GM23338 (cell line): ENCODE results near the gene AP3M1.

ENCODE experiments used
- CREB1 ChIP-seq: fragments of 250-450 bp; sonication (Bioruptor Pico); IDR thresholded peaks from 2 replicates; pipeline ENCODE4 v1.5.0; 2020; ENCODE audit warnings: low read depth, mild to moderate bottlenecking, moderate library complexity
- EZH2 ChIP-seq: fragments of 200-600 bp; sonication (generic); IDR thresholded peaks from one replicate; pipeline ENCODE4 v1.8.0; 2017; ENCODE audit warnings: antibody characterized with exemption, mild to moderate bottlenecking, low read depth; ENCODE audit not compliant: unreplicated experiment
- EZH2phosphoT487 ChIP-seq: fragments of 200-600 bp; sonication (generic); IDR thresholded peaks from one replicate; pipeline ENCODE4 v1.8.1; 2018; ENCODE audit warnings: antibody characterized with exemption; ENCODE audit not compliant: unreplicated experiment
- JUNB ChIP-seq: IDR thresholded peaks from one replicate; pipeline ENCODE4 v1.6.1; 2016; ENCODE audit warnings: antibody characterized with exemption; ENCODE audit not compliant: unreplicated experiment
- POLR2AphosphoS5 ChIP-seq: IDR thresholded peaks from 2 replicates; pipeline ENCODE4 v1.6.1; 2016; ENCODE audit warnings: antibody characterized with exemption, low read depth
- STAT1 ChIP-seq: IDR thresholded peaks from one replicate; pipeline ENCODE4 v1.6.1; 2016; ENCODE audit warnings: antibody characterized with exemption; ENCODE audit not compliant: unreplicated experiment
- ZNF114 ChIP-seq: fragments of 250-450 bp; sonication (Bioruptor Pico); IDR thresholded peaks from 2 replicates; pipeline ENCODE4 v1.5.0; 2020; ENCODE audit warnings: mild to moderate bottlenecking, moderate library complexity
- ZNF331 ChIP-seq: fragments of 250-450 bp; sonication (Bioruptor Pico); IDR thresholded peaks from 2 replicates; pipeline ENCODE4 v1.5.0; 2020; ENCODE audit warnings: low read depth, mild to moderate bottlenecking, moderate library complexity
- TF ChIP-seq, protein P1 (sequence below), 2 experiments: fragments of 200-600 bp in 1 of 2; sonication (generic) in 1 of 2; conservative IDR thresholded peaks; 2 replicates each; pipeline versions ENCODE4 v1.5.1 to v1.6.1; 2016 to 2017; ENCODE audit warnings: antibody characterized with exemption in 2 of 2, low read depth in 2 of 2, mild to moderate bottlenecking in 2 of 2, moderate library complexity in 1 of 2
- TF ChIP-seq, protein P2 (sequence below): IDR thresholded peaks from one replicate; pipeline ENCODE4 v1.6.1; 2018; ENCODE audit warnings: antibody characterized with exemption; ENCODE audit not compliant: unreplicated experiment
- TF ChIP-seq, protein P3 (sequence below): IDR thresholded peaks from 2 replicates; pipeline ENCODE4 v1.6.1; 2016; ENCODE audit warnings: antibody characterized with exemption
- TF ChIP-seq, protein P4 (sequence below): fragments of 250-450 bp; sonication (Bioruptor Pico); IDR thresholded peaks from 2 replicates; pipeline ENCODE4 v1.5.0; 2020; ENCODE audit warnings: mild to moderate bottlenecking, moderate library complexity

DNA sequence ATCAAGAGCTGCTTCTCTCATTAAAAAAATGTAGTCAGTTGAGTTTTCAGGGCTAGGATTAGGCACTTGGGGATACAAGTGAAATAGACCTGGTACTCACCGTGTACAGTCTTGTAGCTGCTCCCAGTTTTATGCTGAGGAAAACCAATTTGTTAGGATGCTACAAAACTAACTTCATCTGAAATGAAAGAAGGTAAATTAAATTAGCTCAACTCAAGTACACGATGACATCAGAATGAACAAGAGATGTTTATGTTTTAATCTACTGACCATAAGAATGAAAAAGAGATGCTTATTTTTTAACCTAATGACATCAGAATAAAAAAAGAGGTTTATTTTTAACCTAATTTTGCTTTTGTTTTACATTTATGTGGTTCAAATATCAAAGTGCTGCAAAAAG lies 73.7 kb downstream of the AP3M1 start:
- TF ChIP-seq POLR2AphosphoS5 (no peak), EZH2 (no peak), CREB1 (CRISPR knock-in tag) (no peak), EZH2phosphoT487 (no peak), JUNB (no peak), ZNF114 (CRISPR knock-in tag) (no peak), STAT1 (no peak), ZNF331 (CRISPR knock-in tag) (no peak)
- TF ChIP-seq, protein P1, sequence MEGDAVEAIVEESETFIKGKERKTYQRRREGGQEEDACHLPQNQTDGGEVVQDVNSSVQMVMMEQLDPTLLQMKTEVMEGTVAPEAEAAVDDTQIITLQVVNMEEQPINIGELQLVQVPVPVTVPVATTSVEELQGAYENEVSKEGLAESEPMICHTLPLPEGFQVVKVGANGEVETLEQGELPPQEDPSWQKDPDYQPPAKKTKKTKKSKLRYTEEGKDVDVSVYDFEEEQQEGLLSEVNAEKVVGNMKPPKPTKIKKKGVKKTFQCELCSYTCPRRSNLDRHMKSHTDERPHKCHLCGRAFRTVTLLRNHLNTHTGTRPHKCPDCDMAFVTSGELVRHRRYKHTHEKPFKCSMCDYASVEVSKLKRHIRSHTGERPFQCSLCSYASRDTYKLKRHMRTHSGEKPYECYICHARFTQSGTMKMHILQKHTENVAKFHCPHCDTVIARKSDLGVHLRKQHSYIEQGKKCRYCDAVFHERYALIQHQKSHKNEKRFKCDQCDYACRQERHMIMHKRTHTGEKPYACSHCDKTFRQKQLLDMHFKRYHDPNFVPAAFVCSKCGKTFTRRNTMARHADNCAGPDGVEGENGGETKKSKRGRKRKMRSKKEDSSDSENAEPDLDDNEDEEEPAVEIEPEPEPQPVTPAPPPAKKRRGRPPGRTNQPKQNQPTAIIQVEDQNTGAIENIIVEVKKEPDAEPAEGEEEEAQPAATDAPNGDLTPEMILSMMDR (conservative IDR thresholded peaks at IDR 0.05; ENCODE audit: low read depth in 2 of 2), result no peak
- TF ChIP-seq, protein P2, sequence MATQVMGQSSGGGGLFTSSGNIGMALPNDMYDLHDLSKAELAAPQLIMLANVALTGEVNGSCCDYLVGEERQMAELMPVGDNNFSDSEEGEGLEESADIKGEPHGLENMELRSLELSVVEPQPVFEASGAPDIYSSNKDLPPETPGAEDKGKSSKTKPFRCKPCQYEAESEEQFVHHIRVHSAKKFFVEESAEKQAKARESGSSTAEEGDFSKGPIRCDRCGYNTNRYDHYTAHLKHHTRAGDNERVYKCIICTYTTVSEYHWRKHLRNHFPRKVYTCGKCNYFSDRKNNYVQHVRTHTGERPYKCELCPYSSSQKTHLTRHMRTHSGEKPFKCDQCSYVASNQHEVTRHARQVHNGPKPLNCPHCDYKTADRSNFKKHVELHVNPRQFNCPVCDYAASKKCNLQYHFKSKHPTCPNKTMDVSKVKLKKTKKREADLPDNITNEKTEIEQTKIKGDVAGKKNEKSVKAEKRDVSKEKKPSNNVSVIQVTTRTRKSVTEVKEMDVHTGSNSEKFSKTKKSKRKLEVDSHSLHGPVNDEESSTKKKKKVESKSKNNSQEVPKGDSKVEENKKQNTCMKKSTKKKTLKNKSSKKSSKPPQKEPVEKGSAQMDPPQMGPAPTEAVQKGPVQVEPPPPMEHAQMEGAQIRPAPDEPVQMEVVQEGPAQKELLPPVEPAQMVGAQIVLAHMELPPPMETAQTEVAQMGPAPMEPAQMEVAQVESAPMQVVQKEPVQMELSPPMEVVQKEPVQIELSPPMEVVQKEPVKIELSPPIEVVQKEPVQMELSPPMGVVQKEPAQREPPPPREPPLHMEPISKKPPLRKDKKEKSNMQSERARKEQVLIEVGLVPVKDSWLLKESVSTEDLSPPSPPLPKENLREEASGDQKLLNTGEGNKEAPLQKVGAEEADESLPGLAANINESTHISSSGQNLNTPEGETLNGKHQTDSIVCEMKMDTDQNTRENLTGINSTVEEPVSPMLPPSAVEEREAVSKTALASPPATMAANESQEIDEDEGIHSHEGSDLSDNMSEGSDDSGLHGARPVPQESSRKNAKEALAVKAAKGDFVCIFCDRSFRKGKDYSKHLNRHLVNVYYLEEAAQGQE, result no peak
- TF ChIP-seq, protein P3, sequence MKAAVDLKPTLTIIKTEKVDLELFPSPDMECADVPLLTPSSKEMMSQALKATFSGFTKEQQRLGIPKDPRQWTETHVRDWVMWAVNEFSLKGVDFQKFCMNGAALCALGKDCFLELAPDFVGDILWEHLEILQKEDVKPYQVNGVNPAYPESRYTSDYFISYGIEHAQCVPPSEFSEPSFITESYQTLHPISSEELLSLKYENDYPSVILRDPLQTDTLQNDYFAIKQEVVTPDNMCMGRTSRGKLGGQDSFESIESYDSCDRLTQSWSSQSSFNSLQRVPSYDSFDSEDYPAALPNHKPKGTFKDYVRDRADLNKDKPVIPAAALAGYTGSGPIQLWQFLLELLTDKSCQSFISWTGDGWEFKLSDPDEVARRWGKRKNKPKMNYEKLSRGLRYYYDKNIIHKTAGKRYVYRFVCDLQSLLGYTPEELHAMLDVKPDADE, result no peak
- TF ChIP-seq, protein P4, sequence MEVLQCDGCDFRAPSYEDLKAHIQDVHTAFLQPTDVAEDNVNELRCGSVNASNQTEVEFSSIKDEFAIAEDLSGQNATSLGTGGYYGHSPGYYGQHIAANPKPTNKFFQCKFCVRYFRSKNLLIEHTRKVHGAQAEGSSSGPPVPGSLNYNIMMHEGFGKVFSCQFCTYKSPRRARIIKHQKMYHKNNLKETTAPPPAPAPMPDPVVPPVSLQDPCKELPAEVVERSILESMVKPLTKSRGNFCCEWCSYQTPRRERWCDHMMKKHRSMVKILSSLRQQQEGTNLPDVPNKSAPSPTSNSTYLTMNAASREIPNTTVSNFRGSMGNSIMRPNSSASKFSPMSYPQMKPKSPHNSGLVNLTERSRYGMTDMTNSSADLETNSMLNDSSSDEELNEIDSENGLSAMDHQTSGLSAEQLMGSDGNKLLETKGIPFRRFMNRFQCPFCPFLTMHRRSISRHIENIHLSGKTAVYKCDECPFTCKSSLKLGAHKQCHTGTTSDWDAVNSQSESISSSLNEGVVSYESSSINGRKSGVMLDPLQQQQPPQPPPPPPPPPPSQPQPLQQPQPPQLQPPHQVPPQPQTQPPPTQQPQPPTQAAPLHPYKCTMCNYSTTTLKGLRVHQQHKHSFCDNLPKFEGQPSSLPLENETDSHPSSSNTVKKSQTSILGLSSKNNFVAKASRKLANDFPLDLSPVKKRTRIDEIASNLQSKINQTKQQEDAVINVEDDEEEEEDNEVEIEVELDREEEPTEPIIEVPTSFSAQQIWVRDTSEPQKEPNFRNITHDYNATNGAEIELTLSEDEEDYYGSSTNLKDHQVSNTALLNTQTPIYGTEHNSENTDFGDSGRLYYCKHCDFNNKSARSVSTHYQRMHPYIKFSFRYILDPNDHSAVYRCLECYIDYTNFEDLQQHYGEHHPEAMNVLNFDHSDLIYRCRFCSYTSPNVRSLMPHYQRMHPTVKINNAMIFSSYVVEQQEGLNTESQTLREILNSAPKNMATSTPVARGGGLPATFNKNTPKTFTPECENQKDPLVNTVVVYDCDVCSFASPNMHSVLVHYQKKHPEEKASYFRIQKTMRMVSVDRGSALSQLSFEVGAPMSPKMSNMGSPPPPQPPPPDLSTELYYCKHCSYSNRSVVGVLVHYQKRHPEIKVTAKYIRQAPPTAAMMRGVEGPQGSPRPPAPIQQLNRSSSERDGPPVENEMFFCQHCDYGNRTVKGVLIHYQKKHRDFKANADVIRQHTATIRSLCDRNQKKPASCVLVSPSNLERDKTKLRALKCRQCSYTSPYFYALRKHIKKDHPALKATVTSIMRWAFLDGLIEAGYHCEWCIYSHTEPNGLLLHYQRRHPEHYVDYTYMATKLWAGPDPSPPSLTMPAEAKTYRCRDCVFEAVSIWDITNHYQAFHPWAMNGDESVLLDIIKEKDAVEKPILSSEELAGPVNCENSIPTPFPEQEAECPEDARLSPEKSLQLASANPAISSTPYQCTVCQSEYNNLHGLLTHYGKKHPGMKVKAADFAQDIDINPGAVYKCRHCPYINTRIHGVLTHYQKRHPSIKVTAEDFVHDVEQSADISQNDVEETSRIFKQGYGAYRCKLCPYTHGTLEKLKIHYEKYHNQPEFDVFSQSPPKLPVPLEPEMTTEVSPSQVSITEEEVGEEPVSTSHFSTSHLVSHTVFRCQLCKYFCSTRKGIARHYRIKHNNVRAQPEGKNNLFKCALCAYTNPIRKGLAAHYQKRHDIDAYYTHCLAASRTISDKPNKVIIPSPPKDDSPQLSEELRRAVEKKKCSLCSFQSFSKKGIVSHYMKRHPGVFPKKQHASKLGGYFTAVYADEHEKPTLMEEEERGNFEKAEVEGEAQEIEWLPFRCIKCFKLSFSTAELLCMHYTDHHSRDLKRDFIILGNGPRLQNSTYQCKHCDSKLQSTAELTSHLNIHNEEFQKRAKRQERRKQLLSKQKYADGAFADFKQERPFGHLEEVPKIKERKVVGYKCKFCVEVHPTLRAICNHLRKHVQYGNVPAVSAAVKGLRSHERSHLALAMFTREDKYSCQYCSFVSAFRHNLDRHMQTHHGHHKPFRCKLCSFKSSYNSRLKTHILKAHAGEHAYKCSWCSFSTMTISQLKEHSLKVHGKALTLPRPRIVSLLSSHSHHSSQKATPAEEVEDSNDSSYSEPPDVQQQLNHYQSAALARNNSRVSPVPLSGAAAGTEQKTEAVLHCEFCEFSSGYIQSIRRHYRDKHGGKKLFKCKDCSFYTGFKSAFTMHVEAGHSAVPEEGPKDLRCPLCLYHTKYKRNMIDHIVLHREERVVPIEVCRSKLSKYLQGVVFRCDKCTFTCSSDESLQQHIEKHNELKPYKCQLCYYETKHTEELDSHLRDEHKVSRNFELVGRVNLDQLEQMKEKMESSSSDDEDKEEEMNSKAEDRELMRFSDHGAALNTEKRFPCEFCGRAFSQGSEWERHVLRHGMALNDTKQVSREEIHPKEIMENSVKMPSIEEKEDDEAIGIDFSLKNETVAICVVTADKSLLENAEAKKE (CRISPR knock-in tag), result no peak
